ENCODE measurements around the gene LAMA5.

GRCh38 chr20:62354031-62354808, 12.9 kb downstream of the LAMA5 start:
- TF ChIP-seq CTCF (IDR thresholded peaks at IDR 0.05; ENCODE audit: low read depth, low read length) = no peak
- TF ChIP-seq EZH2phosphoT487 (IDR thresholded peaks at IDR 0.05; ENCODE audit: low read depth) = no peak

Data from OCI-LY3 (cell line).